HG02970 (cell line): ENCODE data around the gene ARID3C.

ENCODE experiments used
- ATAC-seq: cut with Tn5 transposase; IDR thresholded peaks from one replicate; pipeline ENCODE4 v1.9.1; 2021; ENCODE audit warnings: mild to moderate bottlenecking, moderate library complexity, moderate number of reproducible peaks; ENCODE audit not compliant: unreplicated experiment, low FRiP score

Gene ARID3C

GRCh38 chr9:34628656-34629490 lies at the start of gene ARID3C:
ARID3C (minus strand) TSS chr9:34629066; CDS start chr9:34628014, 1,052 bp downstream.
- ATAC-seq, result no peak

- ATAC-seq, result no peak
Measured at GRCh38 chr9:34675869-34676268, 47.0 kb upstream of the ARID3C start.

- ATAC-seq, result no peak
Measured at GRCh38 chr9:34675048-34675714, 46.3 kb upstream of the ARID3C start.

- ATAC-seq, result no peak
Measured at GRCh38 chr9:34674440-34674839, 45.6 kb upstream of the ARID3C start.

GRCh38 chr9:34671307-34671706 lies 42.4 kb upstream of the ARID3C start:
- ATAC-seq, result no peak

- no peak for ATAC-seq
Measured at GRCh38 chr9:34669809-34670562, 41.1 kb upstream of the ARID3C start.

- ATAC-seq, result peak; percentile 63
Measured at GRCh38 chr9:34665381-34666250, 36.8 kb upstream of the ARID3C start.

GRCh38 chr9:34665067-34665380 lies 36.2 kb upstream of the ARID3C start:
- peak; percentile 17 for ATAC-seq

- no peak for ATAC-seq
Measured at GRCh38 chr9:34664281-34665066, 35.6 kb upstream of the ARID3C start.

- no peak for ATAC-seq
Measured at GRCh38 chr9:34663303-34663605, 34.4 kb upstream of the ARID3C start.

GRCh38 chr9:34662526-34663302 lies 33.8 kb upstream of the ARID3C start, which contains the start of gene CCL27:
CCL27 (minus strand) TSS chr9:34662657; CDS start chr9:34662633, 24 bp downstream.
- no peak for ATAC-seq

- no peak for ATAC-seq
Measured at GRCh38 chr9:34659592-34660253, 30.9 kb upstream of the ARID3C start.

- ATAC-seq, result no peak
Measured at GRCh38 chr9:34658461-34658860, 29.6 kb upstream of the ARID3C start.

GRCh38 chr9:34656992-34657391 lies 28.1 kb upstream of the ARID3C start:
- no peak for ATAC-seq

GRCh38 chr9:34655394-34655793 lies 26.5 kb upstream of the ARID3C start:
- ATAC-seq, result no peak

GRCh38 chr9:34654323-34655051 lies 25.6 kb upstream of the ARID3C start:
- no peak for ATAC-seq

GRCh38 chr9:34653151-34654072 lies 24.5 kb upstream of the ARID3C start:
- ATAC-seq, result no peak
